Measurements from ENCODE around the gene KYNU. TPM values are rescaled to one million over a fixed set of nuclear protein-coding genes. Genes with fewer than 3 reads are reported as not detected.

KYNU gene
- total and polyA plus RNA-seq, 2 of the 13 experiments (the other 11 are each of a cell fraction or from before 2014, with no cell fraction given): 21.9 to 68.6 TPM

DNA sequence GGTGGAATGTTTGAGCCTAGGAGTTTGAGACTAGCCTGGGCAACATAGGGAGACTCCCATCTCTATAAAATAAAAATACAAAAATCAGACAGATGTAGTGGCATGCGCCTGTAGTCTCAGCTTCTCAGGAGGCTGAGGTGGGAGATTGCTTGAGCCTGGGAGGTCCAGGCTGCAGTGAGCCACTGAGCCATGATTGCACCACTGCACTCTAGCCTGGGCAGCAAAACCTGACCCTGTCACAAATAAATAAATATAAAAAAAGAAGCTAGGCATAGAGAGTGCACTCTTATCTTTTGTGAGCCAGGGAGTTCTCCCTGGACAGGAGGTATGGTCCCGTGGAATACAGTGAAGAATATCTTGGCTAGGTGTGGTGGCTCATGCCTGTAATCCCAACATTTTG, 11.0 kb upstream of the KYNU start (continued):
- TF ChIP-seq, protein P1, sequence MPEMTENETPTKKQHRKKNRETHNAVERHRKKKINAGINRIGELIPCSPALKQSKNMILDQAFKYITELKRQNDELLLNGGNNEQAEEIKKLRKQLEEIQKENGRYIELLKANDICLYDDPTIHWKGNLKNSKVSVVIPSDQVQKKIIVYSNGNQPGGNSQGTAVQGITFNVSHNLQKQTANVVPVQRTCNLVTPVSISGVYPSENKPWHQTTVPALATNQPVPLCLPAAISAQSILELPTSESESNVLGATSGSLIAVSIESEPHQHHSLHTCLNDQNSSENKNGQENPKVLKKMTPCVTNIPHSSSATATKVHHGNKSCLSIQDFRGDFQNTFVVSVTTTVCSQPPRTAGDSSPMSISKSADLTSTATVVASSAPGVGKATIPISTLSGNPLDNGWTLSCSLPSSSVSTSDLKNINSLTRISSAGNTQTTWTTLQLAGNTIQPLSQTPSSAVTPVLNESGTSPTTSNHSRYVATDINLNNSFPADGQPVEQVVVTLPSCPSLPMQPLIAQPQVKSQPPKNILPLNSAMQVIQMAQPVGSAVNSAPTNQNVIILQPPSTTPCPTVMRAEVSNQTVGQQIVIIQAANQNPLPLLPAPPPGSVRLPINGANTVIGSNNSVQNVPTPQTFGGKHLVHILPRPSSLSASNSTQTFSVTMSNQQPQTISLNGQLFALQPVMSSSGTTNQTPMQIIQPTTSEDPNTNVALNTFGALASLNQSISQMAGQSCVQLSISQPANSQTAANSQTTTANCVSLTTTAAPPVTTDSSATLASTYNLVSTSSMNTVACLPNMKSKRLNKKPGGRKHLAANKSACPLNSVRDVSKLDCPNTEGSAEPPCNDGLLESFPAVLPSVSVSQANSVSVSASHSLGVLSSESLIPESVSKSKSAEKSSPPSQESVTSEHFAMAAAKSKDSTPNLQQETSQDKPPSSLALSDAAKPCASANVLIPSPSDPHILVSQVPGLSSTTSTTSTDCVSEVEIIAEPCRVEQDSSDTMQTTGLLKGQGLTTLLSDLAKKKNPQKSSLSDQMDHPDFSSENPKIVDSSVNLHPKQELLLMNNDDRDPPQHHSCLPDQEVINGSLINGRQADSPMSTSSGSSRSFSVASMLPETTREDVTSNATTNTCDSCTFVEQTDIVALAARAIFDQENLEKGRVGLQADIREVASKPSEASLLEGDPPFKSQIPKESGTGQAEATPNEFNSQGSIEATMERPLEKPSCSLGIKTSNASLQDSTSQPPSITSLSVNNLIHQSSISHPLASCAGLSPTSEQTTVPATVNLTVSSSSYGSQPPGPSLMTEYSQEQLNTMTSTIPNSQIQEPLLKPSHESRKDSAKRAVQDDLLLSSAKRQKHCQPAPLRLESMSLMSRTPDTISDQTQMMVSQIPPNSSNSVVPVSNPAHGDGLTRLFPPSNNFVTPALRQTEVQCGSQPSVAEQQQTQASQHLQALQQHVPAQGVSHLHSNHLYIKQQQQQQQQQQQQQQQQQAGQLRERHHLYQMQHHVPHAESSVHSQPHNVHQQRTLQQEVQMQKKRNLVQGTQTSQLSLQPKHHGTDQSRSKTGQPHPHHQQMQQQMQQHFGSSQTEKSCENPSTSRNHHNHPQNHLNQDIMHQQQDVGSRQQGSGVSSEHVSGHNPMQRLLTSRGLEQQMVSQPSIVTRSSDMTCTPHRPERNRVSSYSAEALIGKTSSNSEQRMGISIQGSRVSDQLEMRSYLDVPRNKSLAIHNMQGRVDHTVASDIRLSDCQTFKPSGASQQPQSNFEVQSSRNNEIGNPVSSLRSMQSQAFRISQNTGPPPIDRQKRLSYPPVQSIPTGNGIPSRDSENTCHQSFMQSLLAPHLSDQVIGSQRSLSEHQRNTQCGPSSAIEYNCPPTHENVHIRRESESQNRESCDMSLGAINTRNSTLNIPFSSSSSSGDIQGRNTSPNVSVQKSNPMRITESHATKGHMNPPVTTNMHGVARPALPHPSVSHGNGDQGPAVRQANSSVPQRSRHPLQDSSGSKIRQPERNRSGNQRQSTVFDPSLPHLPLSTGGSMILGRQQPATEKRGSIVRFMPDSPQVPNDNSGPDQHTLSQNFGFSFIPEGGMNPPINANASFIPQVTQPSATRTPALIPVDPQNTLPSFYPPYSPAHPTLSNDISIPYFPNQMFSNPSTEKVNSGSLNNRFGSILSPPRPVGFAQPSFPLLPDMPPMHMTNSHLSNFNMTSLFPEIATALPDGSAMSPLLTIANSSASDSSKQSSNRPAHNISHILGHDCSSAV (CRISPR knock-in tag; IDR thresholded peaks at IDR 0.05; ENCODE audit: borderline replicate concordance): no peak
- TF ChIP-seq, protein P2, sequence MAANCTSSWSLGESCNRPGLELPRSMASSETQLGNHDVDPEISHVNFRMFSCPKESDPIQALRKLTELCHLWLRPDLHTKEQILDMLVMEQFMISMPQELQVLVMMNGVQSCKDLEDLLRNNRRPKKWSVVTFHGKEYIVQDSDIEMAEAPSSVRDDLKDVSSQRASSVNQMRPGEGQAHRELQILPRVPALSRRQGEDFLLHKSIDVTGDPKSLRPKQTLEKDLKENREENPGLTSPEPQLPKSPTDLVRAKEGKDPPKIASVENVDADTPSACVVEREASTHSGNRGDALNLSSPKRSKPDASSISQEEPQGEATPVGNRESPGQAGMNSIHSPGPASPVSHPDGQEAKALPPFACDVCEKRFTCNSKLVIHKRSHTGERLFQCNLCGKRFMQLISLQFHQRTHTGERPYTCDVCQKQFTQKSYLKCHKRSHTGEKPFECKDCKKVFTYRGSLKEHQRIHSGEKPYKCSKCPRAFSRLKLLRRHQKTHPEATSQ (CRISPR knock-in tag; IDR thresholded peaks at IDR 0.05; ENCODE audit: borderline replicate concordance): no peak

DNA sequence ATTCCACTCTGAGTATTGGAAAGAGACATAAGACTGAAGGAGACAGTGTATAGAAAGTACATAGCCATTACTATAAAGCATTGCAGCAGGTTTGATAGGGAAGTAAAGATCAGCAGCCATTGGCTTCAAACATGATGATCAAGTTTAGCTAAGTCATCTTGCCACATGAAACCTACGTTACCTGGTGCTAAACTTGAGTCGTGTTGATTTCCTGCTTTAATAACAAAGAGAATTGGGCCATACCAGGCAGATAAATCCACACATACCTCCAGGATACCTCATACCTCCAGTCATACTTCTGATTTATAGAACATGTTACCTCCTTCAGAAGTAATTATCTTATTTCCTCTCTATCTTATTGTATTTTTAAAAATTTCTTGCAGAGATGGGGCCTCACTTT, 10.3 kb upstream of the KYNU start:
- POLR2A ChIA-PET: no interaction called here
- intact Hi-C loops (cut with micrococcal nuclease; ENCODE audit: unreplicated experiment) (no loop called here), in situ Hi-C loops (cut with HindIII; ENCODE audit: extremely low pct_ligation_motif_present, low pct_unique_long_range_greater_than_20kb) (no loop called here)
- Histone ChIP-seq H4K20me1 (ENCODE audit: insufficient read depth, low read length) (no peaks in the 10 kb centered on the region), H3K9ac (ENCODE audit: insufficient read depth, low read depth, low read length) (no peak overlapping the region), H3K27me3 (ENCODE audit: control insufficient read depth in 1 of 2, insufficient read depth in 2 of 2, low read length in 2 of 2) (no peaks in the 10 kb centered on the region), H3K4me2 (ENCODE audit: low read depth, low read length) (no peak overlapping the region), H3K79me2 (ENCODE audit: insufficient read depth, low read length) (no peaks in the 10 kb centered on the region), H3K4me3 (replicated peaks in 1 of 3; ENCODE audit: insufficient read depth in 1 of 3, low read depth in 2 of 3, low read length in 3 of 3) (no peak overlapping the region), H3K27ac (ENCODE audit: extremely low read length, insufficient read depth, low read length) (no peak overlapping the region), H3K4me1 (ENCODE audit: insufficient read depth, low read length) (peaks cover 72% of the 10 kb centered on the region), H3K36me3 (replicated peaks in 1 of 2; ENCODE audit: control insufficient read depth in 1 of 2, insufficient read depth in 2 of 2, low read length in 2 of 2) (no peaks in the 10 kb centered on the region), H2AFZ (ENCODE audit: low read length) (no peak overlapping the region), H3K9me3 (ENCODE audit: low read length) (no peaks in the 10 kb centered on the region)
- ATAC-seq (no peak), DNase-seq (ENCODE audit: low spot score) (no peak), FAIRE-seq (no peak)
- BruUV-seq (replicated peaks): no TSS peak
- CTCF ChIA-PET (ENCODE audit: low intra/inter-chr PET ratio, low total read pairs): no interaction called here
- 94% methylated on average over 2 of the region's 2 CpGs for WGBS (ENCODE audit: low lambda C conversion rate)
- TF ChIP-seq, protein P3, sequence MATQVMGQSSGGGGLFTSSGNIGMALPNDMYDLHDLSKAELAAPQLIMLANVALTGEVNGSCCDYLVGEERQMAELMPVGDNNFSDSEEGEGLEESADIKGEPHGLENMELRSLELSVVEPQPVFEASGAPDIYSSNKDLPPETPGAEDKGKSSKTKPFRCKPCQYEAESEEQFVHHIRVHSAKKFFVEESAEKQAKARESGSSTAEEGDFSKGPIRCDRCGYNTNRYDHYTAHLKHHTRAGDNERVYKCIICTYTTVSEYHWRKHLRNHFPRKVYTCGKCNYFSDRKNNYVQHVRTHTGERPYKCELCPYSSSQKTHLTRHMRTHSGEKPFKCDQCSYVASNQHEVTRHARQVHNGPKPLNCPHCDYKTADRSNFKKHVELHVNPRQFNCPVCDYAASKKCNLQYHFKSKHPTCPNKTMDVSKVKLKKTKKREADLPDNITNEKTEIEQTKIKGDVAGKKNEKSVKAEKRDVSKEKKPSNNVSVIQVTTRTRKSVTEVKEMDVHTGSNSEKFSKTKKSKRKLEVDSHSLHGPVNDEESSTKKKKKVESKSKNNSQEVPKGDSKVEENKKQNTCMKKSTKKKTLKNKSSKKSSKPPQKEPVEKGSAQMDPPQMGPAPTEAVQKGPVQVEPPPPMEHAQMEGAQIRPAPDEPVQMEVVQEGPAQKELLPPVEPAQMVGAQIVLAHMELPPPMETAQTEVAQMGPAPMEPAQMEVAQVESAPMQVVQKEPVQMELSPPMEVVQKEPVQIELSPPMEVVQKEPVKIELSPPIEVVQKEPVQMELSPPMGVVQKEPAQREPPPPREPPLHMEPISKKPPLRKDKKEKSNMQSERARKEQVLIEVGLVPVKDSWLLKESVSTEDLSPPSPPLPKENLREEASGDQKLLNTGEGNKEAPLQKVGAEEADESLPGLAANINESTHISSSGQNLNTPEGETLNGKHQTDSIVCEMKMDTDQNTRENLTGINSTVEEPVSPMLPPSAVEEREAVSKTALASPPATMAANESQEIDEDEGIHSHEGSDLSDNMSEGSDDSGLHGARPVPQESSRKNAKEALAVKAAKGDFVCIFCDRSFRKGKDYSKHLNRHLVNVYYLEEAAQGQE (IDR thresholded peaks at IDR 0.05; ENCODE audit: borderline replicate concordance in 1 of 2, low read depth in 1 of 2, low read length in 2 of 2): no peak
- TF ChIP-seq HNRNPK (IDR thresholded peaks at IDR 0.05; ENCODE audit: low read depth, low read length, poor library complexity, severe bottlenecking) (no peak), ZBTB1 (CRISPR knock-in tag; IDR thresholded peaks at IDR 0.05; ENCODE audit: borderline replicate concordance) (no peak)
- TF ChIP-seq, protein P4, sequence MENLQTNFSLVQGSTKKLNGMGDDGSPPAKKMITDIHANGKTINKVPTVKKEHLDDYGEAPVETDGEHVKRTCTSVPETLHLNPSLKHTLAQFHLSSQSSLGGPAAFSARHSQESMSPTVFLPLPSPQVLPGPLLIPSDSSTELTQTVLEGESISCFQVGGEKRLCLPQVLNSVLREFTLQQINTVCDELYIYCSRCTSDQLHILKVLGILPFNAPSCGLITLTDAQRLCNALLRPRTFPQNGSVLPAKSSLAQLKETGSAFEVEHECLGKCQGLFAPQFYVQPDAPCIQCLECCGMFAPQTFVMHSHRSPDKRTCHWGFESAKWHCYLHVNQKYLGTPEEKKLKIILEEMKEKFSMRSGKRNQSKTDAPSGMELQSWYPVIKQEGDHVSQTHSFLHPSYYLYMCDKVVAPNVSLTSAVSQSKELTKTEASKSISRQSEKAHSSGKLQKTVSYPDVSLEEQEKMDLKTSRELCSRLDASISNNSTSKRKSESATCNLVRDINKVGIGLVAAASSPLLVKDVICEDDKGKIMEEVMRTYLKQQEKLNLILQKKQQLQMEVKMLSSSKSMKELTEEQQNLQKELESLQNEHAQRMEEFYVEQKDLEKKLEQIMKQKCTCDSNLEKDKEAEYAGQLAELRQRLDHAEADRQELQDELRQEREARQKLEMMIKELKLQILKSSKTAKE (CRISPR knock-in tag; IDR thresholded peaks at IDR 0.05; ENCODE audit: borderline replicate concordance): no peak

All from HepG2 (cell line).